GM19372 (cell line): ENCODE measurements around the gene ATG14.
A peak's percentile ranks its signal among the peaks of the same experiment; 100 is the strongest.
"Not testable (repeated sequence)": the region's sequence is repeated elsewhere in the genome, so short reads cannot be mapped to it uniquely, and the experiment has no call there.

Experiments used
- ATAC-seq: cut with Tn5 transposase; IDR thresholded peaks from one replicate; pipeline ENCODE4 v1.9.1; 2021; ENCODE audit warnings: mild to moderate bottlenecking, low read depth, moderate library complexity; ENCODE audit not compliant: unreplicated experiment

The ATG14 gene

GRCh38 chr14:55388160-55388559 is 23.5 kb downstream of the ATG14 start:
- no peak for ATAC-seq

GRCh38 chr14:55387121-55387520 is 24.5 kb downstream of the ATG14 start:
- ATAC-seq, result no peak

GRCh38 chr14:55386037-55386808 is 25.4 kb downstream of the ATG14 start:
- no peak for ATAC-seq

GRCh38 chr14:55384536-55384935 is 27.1 kb downstream of the ATG14 start:
- no peak for ATAC-seq

DNA sequence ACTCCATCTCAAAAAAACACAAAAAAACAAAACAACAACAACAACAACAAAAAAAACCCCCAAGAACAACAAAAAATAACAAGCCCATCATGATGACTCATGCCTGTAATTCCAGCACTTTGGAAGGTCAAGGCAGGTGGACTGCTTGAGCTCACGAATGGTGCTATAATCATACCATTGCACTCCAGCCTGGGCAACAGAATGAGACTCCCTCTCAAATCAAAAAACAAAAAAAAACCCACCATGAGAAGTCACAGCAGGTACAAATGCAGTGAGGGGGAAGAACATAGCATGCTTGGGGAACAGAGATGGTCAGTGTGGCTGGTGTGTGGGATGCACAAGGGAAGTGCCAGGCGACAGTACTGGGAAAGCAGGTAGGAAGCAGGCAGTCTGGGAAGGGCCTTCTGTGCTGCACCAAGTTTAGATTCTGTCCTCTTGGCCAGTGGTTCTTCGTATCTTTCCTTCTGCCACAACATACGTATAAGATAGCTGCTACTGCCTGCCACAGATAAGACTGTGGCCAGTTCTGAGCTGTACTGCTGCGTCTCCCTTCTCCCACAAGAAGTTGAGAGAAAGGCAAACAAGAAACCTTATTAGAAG is 28.0 kb downstream of the ATG14 start:
- ATAC-seq, result no peak

GRCh38 chr14:55383056-55383466 is 28.6 kb downstream of the ATG14 start:
- ATAC-seq, result not testable (repeated sequence)

GRCh38 chr14:55382483-55382882 is 29.1 kb downstream of the ATG14 start:
- ATAC-seq, result no peak

DNA sequence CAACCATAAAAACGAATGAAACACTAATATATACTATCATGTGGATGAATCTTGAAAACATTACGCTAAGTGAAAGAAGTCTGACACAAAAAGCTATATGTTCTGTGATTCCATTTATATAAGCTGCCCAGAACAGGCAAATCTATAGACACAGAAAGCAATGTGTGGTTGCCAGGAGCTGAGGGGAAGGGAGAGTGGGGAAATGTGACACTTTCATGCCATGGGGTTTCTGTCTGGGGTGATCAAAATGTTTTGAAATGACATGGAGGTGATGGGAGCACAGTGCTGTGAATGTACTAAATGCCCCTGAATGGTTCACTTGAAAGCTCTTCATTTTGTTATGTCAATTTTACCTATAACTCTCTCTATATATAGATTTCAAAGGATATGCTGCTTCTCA is 30.1 kb downstream of the ATG14 start:
- ATAC-seq, result no peak

DNA sequence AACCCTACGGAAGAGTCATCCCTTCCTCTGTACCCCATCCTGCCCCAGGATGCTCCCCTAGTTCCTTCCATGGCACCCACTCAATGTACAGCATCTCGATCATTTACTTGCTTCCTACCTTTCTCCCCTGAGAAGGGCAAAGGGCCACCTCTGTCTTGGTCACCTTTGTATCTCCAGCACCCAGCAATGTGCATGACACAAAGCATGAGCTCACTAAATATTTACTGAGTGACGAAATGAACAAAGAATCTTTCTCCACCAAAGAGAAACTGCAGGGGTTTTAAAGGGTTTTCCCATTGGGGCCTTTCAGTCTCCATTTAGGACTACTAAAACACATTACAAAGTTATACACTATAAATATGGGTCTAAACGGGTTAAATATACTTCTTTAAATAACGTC is 30.6 kb downstream of the ATG14 start:
- ATAC-seq, result no peak

DNA sequence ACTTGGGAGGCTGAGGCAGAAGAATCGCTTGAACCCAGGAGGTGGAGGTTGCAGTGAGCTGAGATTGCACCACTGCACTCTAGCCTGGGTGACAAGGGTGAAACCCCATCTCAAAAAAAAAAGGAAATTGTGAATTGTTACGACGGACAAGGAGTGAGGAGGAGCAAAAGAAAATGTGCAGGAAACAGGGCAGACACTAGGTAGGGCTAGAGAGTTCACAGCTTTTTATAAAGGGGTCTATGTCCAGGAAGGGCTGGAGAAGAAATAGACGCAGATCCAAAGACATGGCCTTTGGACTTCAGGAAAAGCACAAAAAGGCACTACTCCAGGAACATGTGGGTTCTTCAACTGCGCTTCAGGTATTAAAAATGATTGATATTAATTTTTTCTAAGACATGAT is 34.4 kb downstream of the ATG14 start:
- ATAC-seq, result no peak

GRCh38 chr14:55374771-55375170 is 36.9 kb downstream of the ATG14 start:
- no peak for ATAC-seq

DNA sequence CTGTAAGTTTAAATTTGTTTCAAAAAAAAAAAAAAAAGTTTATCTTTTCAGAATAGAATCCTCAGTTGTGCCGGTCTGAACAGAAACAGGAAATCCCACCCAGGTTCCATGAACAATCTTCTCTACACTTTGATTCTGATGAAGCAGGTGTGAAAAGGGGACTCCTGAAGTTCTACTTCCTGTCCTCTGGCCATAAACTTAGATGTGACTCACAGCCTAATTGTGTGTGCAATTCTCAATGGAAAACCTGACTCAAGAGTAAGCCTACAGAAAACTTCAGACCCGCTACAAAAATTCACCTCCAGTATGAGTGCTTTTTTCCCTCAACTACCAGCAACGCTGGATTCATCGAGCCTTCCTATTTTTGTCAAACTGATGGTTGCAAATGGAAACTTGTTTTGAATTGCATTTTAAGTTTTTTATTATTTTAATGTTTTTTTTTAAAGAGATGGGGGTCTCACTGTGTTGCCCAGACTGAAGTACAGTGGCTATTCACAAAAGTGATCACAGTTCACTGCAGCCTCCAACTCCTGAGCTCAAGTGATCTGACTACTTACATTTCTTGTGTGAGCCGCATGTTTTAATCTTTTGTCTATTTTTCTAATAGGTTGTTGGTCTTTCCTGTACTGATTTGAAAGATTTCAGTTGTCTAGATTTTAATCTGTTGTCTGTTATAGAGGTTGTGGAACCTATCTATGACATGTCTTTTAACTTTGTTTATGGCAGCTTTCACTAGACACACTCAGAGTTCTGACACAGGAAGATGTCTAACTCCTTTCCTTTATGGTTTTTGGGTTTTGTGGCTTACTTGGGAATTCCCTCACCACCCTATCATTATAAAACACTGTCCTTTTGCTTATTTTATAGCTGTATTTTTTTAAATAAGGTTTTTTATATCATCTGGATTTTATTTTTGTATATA is 37.6 kb downstream of the ATG14 start:
- no peak for ATAC-seq

- no peak for ATAC-seq
Observed at GRCh38 chr14:55372825-55373224, 38.8 kb downstream of the ATG14 start.

GRCh38 chr14:55372423-55372822 is 39.2 kb downstream of the ATG14 start:
- ATAC-seq, result no peak

GRCh38 chr14:55370883-55371455 is 40.7 kb downstream of the ATG14 start:
- ATAC-seq, result no peak

GRCh38 chr14:55366271-55366670 is 45.4 kb downstream of the ATG14 start:
- ATAC-seq, result no peak

GRCh38 chr14:55361190-55361589 is 50.4 kb downstream of the ATG14 start:
- ATAC-seq, result no peak

DNA sequence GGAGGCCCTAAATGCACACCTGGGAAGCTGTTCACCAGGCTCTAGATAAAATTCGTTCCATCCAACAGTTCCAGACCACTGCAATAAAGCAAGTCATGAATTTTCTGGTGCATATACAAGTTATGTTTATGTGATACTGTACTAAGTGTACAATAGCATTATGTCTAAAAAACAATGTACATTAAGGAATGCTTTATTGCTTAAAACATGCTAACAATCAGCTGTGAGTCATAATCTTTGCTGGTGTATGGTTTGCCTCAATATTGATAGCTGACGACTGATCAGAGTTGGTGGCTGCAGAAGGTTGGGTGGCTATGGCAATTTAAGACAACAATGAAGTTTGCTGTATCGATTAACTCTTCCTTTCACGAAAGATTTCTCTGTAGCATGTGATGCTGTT is 52.3 kb downstream of the ATG14 start:
- no peak for ATAC-seq

GRCh38 chr14:55356913-55357312 is 54.7 kb downstream of the ATG14 start:
- ATAC-seq, result no peak

DNA sequence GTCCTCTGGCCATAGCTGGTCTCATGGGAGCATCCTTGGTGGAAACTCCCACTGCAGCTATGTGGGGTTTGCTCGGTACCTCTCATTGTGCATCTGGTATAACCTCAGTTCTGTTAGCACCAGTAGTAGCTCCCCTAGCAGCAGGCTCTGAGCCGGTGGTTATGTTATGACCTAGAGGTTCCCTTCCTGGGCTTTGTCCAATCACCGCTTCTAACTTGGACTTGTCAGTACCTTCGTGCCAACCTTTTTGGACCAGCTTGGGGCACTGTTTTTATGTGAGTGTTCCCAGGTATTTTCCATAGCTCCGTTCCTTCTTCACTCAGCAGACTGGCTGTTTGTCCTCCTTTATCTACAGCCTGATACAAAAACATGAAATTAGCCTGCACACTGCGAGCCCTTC is 55.7 kb downstream of the ATG14 start:
- no peak for ATAC-seq

DNA sequence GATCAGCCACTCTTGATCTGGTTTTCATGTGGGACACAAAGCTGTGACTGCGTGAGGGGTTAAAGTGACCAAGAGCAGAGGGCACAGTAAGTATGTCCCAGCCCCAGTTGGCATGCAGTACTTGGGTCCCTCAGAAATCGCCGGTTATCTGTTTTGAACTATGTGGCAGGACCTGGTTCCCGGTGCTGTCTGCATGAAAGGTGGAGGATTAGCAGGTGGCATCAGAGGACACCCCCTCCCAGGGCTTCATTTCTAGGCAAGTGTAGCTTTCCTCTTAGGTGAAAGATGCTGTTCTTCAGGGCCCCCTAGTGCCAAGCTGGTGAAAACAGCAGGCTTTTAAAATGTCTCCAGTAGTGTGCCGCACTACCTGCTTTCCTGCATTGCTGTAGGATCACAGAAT is 57.1 kb downstream of the ATG14 start:
- ATAC-seq, result peak; percentile 56
